Mesendoderm (in vitro differentiated cells): Measurements from ENCODE around the gene WNT9A.
A peak's percentile ranks its signal among the peaks of the same experiment; 100 is the strongest.

Experiments
- DNase-seq: peaks from one replicate; pipeline ENCODE4 v3.0.0; 2013
- H2AK5ac ChIP-seq: 2 replicates; pipeline ENCODE4 v1.6.1; 2013; ENCODE audit warnings: low read length, inconsistent platforms
- H2BK120ac ChIP-seq: 2 replicates; pipeline ENCODE4 v1.6.1; 2013; ENCODE audit warnings: low read depth, mild to moderate bottlenecking, low read length, moderate library complexity, mixed read lengths
- H2BK15ac ChIP-seq: replicated peaks from 2 replicates; pipeline ENCODE4 v1.6.1; 2013; ENCODE audit warnings: low read depth, mild to moderate bottlenecking, moderate library complexity
- H2BK5ac ChIP-seq: 2 replicates; pipeline ENCODE4 v1.6.1; 2013; ENCODE audit warnings: low read length, inconsistent platforms
- H3K18ac ChIP-seq: 2 replicates; pipeline ENCODE4 v1.6.1; 2013; ENCODE audit warnings: mild to moderate bottlenecking, low read length, mixed read lengths
- H3K23ac ChIP-seq: one replicate; pipeline ENCODE4 v1.6.1; 2013; ENCODE audit warnings: low read length
- H3K27ac ChIP-seq: 2 replicates; pipeline ENCODE4 v1.5.1; 2013; ENCODE audit warnings: low read depth, mild to moderate bottlenecking, inconsistent platforms, low read length, moderate library complexity
- H3K27me3 ChIP-seq: 2 replicates; pipeline ENCODE4 v1.6.1; 2013; ENCODE audit warnings: low read length, control low read depth, mild to moderate bottlenecking, inconsistent platforms; ENCODE audit not compliant: insufficient read depth, poor library complexity
- H3K36me3 ChIP-seq: 2 replicates; pipeline ENCODE4 v1.6.1; 2013; ENCODE audit warnings: low read length, inconsistent platforms; ENCODE audit not compliant: control insufficient read depth, insufficient read depth
- H3K4ac ChIP-seq: one replicate; pipeline ENCODE4 v1.6.1; 2013; ENCODE audit warnings: low read depth, mild to moderate bottlenecking, low read length, moderate library complexity
- H3K4me1 ChIP-seq: 2 replicates; pipeline ENCODE4 v1.6.1; 2013; ENCODE audit warnings: low read depth, low read length, inconsistent platforms; ENCODE audit not compliant: control insufficient read depth
- H3K4me2 ChIP-seq: 2 replicates; pipeline ENCODE4 v1.6.1; 2013; ENCODE audit warnings: low read length
- H3K4me3 ChIP-seq: 2 replicates; pipeline ENCODE4 v1.5.1; 2013; ENCODE audit warnings: mild to moderate bottlenecking, low read length
- H3K56ac ChIP-seq: one replicate; pipeline ENCODE4 v1.6.1; 2013; ENCODE audit warnings: low read length
- H3K79me1 ChIP-seq: 2 replicates; pipeline ENCODE4 v1.6.1; 2013; ENCODE audit warnings: low read length, inconsistent platforms
- H3K79me2 ChIP-seq: 2 replicates; pipeline ENCODE4 v1.6.1; 2013; ENCODE audit warnings: mild to moderate bottlenecking, low read length; ENCODE audit not compliant: control insufficient read depth, insufficient read depth
- H3K9ac ChIP-seq: 2 replicates; pipeline ENCODE4 v1.6.1; 2013; ENCODE audit warnings: low read length, inconsistent platforms
- H4K5ac ChIP-seq: one replicate; pipeline ENCODE4 v1.6.1; 2013; ENCODE audit warnings: low read length
- H4K8ac ChIP-seq: one replicate; pipeline ENCODE4 v1.6.1; 2013; ENCODE audit warnings: low read depth, mild to moderate bottlenecking, control low read depth, low read length, moderate library complexity
- WGBS: extraction: QIAGEN DNeasy Blood & Tissue Kit; methylation state at CpG from one replicate; pipeline ENCODE4 v1.1.7; 2013; ENCODE audit warnings: low lambda C conversion rate, missing lambda C conversion rate; ENCODE audit not compliant: insufficient coverage; ENCODE audit errors: extremely low coverage; 5-methylcytosine and 5-hydroxymethylcytosine counted together

The WNT9A gene

GRCh38 chr1:227887697-227888403 is 59.9 kb downstream of the WNT9A start:
- peak overlapping the region; percentile 64 for H3K9ac ChIP-seq
- H2BK5ac ChIP-seq: no peak overlapping the region
- peak overlapping the region; percentile 90 for H3K56ac ChIP-seq
- no peak overlapping the region for H2AK5ac ChIP-seq
- peak; percentile 73 for DNase-seq
- H3K4me2 ChIP-seq: peak overlapping the region; percentile 72
- H3K4ac ChIP-seq: peak overlapping the region; percentile 47
- H3K4me3 ChIP-seq: no peak overlapping the region
- no peak overlapping the region for H2BK120ac ChIP-seq
- H3K79me1 ChIP-seq: no peaks in the 10 kb centered on the region
- no peak overlapping the region for H3K27ac ChIP-seq
- WGBS: no CpG with 5 or more reads among the region's 40 CpGs
- H3K27me3 ChIP-seq: no peaks in the 10 kb centered on the region
- peaks cover 2% of the 10 kb centered on the region for H3K4me1 ChIP-seq
- H3K23ac ChIP-seq: no peak overlapping the region
- no peak overlapping the region for H4K5ac ChIP-seq
- H3K79me2 ChIP-seq: no peaks in the 10 kb centered on the region
- H3K36me3 ChIP-seq: no peaks in the 10 kb centered on the region
- no peak overlapping the region for H2BK15ac ChIP-seq
- H4K8ac ChIP-seq: no peak overlapping the region
- H3K18ac ChIP-seq: peak overlapping the region; percentile 72

- DNase-seq: peak; percentile 59
- Histone ChIP-seq H3K23ac (no peak overlapping the region), H3K4me1 (no peaks in the 10 kb centered on the region), H2BK15ac (no peak overlapping the region), H3K27me3 (no peaks in the 10 kb centered on the region), H3K4me3 (no peak overlapping the region), H3K79me2 (no peaks in the 10 kb centered on the region), H4K8ac (no peak overlapping the region), H3K4ac (peak overlapping the region; percentile 47), H3K9ac (peak overlapping the region; percentile 67), H3K79me1 (no peaks in the 10 kb centered on the region), H2BK120ac (no peak overlapping the region), H3K18ac (peak overlapping the region; percentile 72), H3K36me3 (no peaks in the 10 kb centered on the region), H2AK5ac (no peak overlapping the region), H4K5ac (no peak overlapping the region), H2BK5ac (no peak overlapping the region), H3K56ac (peak overlapping the region; percentile 90), H3K27ac (no peak overlapping the region), H3K4me2 (peak overlapping the region; percentile 72)
- WGBS: no CpG with 5 or more reads among the region's 30 CpGs
Observed at GRCh38 chr1:227886993-227887696, 60.6 kb downstream of the WNT9A start.

GRCh38 chr1:227886503-227886961 is 61.2 kb downstream of the WNT9A start:
- H2BK120ac ChIP-seq: no peak overlapping the region
- no peak overlapping the region for H3K18ac ChIP-seq
- peak overlapping the region; percentile 81 for H4K8ac ChIP-seq
- no peaks in the 10 kb centered on the region for H3K27me3 ChIP-seq
- no peak overlapping the region for H2BK15ac ChIP-seq
- DNase-seq: no peak
- H3K36me3 ChIP-seq: no peaks in the 10 kb centered on the region
- H3K23ac ChIP-seq: no peak overlapping the region
- no peaks in the 10 kb centered on the region for H3K4me1 ChIP-seq
- H3K79me2 ChIP-seq: no peaks in the 10 kb centered on the region
- H3K4me2 ChIP-seq: peak overlapping the region; percentile 66
- WGBS: no CpG with 5 or more reads among the region's 18 CpGs
- H3K27ac ChIP-seq: no peak overlapping the region
- no peak overlapping the region for H3K4ac ChIP-seq
- H3K56ac ChIP-seq: peak overlapping the region; percentile 73
- no peak overlapping the region for H2BK5ac ChIP-seq
- no peak overlapping the region for H4K5ac ChIP-seq
- no peaks in the 10 kb centered on the region for H3K79me1 ChIP-seq
- H3K4me3 ChIP-seq: no peak overlapping the region
- H3K9ac ChIP-seq: peak overlapping the region; percentile 67
- H2AK5ac ChIP-seq: no peak overlapping the region

GRCh38 chr1:227885648-227886502 is 61.9 kb downstream of the WNT9A start:
- no peak for DNase-seq
- Histone ChIP-seq H3K36me3 (no peaks in the 10 kb centered on the region), H3K18ac (no peak overlapping the region), H3K4me2 (no peak overlapping the region), H3K4me1 (no peaks in the 10 kb centered on the region), H3K23ac (no peak overlapping the region), H4K5ac (no peak overlapping the region), H3K79me2 (no peaks in the 10 kb centered on the region), H3K4me3 (no peak overlapping the region), H2BK5ac (no peak overlapping the region), H2BK15ac (no peak overlapping the region), H2AK5ac (no peak overlapping the region), H3K27ac (no peak overlapping the region), H3K56ac (peak overlapping the region; percentile 73), H3K4ac (no peak overlapping the region), H3K9ac (no peak overlapping the region), H4K8ac (no peak overlapping the region), H2BK120ac (no peak overlapping the region), H3K27me3 (no peaks in the 10 kb centered on the region), H3K79me1 (no peaks in the 10 kb centered on the region)
- WGBS: no CpG with 5 or more reads among the region's 14 CpGs

GRCh38 chr1:227885135-227885647 is 62.5 kb downstream of the WNT9A start:
- H4K5ac ChIP-seq: no peak overlapping the region
- H3K4me3 ChIP-seq: no peak overlapping the region
- H3K79me2 ChIP-seq: no peaks in the 10 kb centered on the region
- H4K8ac ChIP-seq: no peak overlapping the region
- H2AK5ac ChIP-seq: no peak overlapping the region
- H3K79me1 ChIP-seq: no peaks in the 10 kb centered on the region
- H2BK15ac ChIP-seq: no peak overlapping the region
- H3K4me1 ChIP-seq: no peaks in the 10 kb centered on the region
- H3K4me2 ChIP-seq: no peak overlapping the region
- H3K27ac ChIP-seq: no peak overlapping the region
- no peak overlapping the region for H3K18ac ChIP-seq
- no peak overlapping the region for H3K9ac ChIP-seq
- H3K36me3 ChIP-seq: no peaks in the 10 kb centered on the region
- no peak overlapping the region for H2BK5ac ChIP-seq
- no peak overlapping the region for H3K23ac ChIP-seq
- no CpG with 5 or more reads among the region's 8 CpGs for WGBS
- H2BK120ac ChIP-seq: no peak overlapping the region
- H3K56ac ChIP-seq: no peak overlapping the region
- no peaks in the 10 kb centered on the region for H3K27me3 ChIP-seq
- no peak for DNase-seq
- no peak overlapping the region for H3K4ac ChIP-seq
